Left lobe of liver (tissue), 2 donors: Measurements from ENCODE around the gene ARHGAP6. TPM values are rescaled to one million over a fixed set of nuclear protein-coding genes. Genes with fewer than 3 reads are reported as not detected.

Experiments used
- ATAC-seq: fragments of 200-7000 bp; cut with Tn5 transposase; one replicate; pipeline ENCODE4 v1.9.1; 2020; ENCODE audit warnings: mild to moderate bottlenecking, moderate library complexity
- DNase-seq: peaks from one replicate; pipeline ENCODE4 v3.0.0-alpha.2; 2020; ENCODE audit warnings: low spot score
- total RNA-seq: library from RNA; stranded (reverse); gene quantifications from one replicate; pipeline ENCODE4 v1.2.1, GENCODE V29; 2021
- donor health status: DM: no; HTN: no; CAD: no; lungs with moderate emphysema.
- donor health status: DM: no; HTN: yes; CAD: no.

Gene ARHGAP6
- total RNA-seq, 1 donor from 2014 or later, result 0.65 TPM

DNA sequence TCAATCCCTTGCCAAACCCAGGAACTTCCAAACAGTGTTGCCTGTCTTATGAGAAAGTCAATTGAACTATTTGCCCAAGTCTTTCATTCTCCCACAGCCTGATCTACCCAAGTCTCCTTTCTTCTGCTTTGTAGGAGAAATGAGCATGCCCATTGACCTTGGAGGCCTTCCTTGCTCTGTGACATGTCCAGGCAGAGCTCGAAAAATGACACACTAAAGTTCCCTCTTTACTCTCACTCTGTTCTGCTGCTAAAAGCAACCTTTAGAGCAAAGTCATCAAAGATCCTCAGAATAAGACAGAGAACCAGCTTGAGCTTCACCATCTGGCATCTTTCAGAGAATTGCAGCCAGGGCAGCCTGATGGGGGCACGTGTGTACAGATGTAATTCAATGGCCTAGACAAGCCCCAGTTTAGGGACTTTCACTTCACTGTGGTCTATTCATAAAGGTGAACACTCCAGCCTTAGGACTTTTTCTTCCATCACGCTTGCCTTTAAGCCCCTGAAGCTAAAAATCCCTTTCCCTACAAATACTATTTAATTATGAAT is 236.1 kb downstream of the ARHGAP6 start:
- DNase-seq (no peak), ATAC-seq (no peak)

DNA sequence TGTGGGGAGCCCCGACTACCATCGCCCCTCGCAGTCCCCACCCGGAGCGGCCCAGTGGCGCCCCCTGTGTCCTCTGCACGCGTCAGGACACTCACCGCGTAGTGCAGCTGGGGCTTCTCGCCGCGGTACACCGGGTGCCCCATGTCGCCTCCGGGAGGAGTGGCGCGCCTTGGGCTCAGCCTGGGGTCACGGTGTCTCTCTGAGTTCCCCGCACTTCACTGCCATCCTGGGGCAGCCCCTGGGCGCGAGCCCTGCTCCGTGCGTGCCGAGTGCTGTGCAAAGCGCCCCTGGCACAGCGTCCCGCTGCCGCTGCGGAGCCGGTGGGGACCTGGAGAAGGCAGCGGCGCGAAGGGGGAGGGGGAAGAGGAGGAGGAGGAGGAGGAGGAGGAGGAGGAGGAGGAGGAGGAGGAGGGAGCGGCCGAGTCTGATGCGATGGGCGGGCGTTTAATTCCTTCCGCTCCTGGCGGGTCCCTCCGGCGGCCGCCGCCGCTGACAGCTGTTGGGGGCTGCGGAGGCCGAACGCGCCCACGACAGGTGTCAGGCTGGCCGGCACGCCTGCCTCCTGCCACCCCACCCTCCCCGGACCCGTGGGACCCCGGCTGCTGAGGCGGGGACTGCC is 238.2 kb downstream of the ARHGAP6 start:
- DNase-seq (no peak), ATAC-seq (no peak)

GRCh38 chrX:11426712-11427452 is 238.8 kb downstream of the ARHGAP6 start:
- ATAC-seq (no peak), DNase-seq (no peak)

- DNase-seq (no peak), ATAC-seq (no peak)
Observed at GRCh38 chrX:11424903-11425674, 240.6 kb downstream of the ARHGAP6 start.

DNA sequence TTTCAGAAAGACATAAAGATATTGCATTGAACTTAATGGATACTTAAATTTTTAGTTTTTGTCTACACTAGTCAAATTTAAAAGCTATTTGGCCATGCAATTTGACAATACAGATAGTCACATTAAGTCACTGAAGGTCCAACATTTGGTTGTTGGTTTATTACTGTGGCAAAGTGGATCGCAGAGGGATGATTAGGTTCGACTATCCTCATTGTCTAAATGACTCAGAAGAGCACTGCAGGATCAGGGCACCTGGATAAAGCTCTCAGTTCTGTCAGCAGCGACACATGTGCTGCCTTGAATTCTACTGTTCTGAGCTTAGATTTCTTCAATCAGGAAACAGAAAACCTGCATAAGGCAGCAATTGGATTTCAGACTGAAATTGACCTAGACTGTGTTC is 241.8 kb downstream of the ARHGAP6 start:
- DNase-seq (no peak), ATAC-seq (no peak)

DNA sequence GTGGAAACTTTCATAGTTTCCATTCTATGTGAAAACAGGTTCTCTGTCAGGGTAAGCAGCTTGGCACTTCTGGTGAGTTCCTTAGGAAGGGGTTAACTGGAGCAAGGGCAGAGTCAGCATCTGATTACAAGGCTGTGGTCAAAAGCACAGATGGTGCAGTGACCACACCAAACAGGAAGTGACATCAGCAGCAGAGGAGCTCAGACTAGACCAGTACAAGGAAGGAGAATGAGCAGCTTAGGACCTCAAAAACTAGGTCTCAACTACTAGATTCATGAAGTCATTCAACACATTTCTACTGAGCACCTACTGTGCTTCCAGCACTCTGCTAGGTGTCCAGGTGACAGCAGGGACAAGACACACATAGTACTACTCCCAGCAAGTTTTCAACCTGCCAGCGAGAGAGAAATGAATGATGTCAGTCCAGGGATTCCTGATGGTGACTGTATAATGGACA is 242.3 kb downstream of the ARHGAP6 start:
- DNase-seq (no peak), ATAC-seq (no peak)

DNA sequence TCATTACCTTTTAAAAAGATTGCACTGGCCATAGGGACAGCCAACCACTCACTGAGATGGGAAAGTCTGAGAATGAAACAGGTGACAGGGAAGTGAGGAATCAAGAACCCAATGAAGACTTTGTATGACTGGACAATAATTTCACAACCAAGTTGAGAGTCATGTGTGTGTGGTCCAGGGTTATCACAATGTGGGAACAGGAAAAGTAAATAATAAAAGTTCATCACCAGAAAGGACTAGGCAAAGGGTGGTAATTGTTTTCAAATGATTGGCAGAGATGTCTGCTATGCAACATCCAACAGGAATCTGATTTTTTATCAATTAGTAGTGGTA is 243.2 kb downstream of the ARHGAP6 start:
- ATAC-seq (no peak), DNase-seq (no peak)

DNA sequence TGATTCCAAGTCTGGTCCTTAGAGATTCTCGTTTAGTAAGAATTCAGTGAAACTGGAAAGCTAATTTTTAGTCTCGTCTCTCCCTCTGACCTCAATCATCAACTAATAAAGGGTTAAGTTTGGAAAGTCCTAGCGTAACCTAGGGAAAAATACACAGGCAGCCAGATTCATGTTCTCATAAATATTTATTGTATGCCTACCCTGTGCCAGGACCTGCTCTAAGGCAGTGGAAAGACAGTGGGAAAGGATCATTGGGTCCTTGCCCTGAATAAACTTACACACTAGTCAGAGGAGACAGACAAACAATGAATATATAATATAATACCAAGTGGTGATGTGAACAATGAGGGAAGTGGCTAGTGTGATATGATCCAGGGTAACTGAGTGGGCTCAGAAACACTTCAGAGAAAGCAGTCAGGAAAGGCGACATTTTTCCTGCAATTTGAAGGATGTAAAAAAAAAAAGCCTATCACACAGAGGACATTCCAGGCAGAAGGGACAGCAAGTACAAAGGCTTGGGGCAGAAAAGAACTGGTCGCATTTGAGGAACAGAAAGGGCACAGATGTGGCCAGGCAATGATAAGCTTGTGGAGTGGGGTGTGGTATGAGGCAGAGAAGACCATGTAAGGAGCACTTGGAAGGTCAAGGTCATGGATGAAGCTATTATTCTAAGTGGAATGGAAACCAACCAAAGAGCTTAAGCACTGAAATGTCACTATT is 243.8 kb downstream of the ARHGAP6 start:
- DNase-seq (no peak), ATAC-seq (no peak)

- DNase-seq (no peak), ATAC-seq (no peak)
Observed at GRCh38 chrX:11420851-11421250, 244.9 kb downstream of the ARHGAP6 start.

- DNase-seq, result no peak
- no peak for ATAC-seq
Observed at GRCh38 chrX:11419102-11419501, 246.6 kb downstream of the ARHGAP6 start.

DNA sequence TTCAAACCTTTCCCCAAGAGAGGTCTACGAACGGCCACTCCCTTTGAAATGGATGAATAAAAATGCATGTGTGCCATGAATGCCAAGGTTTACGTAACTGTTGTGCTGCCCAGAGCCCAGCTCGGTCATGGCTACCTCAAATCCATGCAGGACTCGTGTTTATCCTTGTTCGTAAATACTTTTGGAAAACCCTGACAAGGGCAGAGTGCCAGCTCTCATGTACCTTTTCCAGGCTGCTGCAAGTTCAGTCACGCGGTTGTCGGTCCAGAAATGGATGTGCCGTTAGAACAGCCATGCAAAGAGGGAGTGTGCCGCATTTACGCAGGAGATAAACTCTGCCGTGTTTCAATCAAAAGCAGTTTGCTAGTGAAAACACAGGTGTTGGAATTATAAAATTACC is 249.1 kb downstream of the ARHGAP6 start:
- DNase-seq (no peak), ATAC-seq (no peak)

- no peak for ATAC-seq
Observed at GRCh38 chrX:11414091-11414490, 251.6 kb downstream of the ARHGAP6 start.

DNA sequence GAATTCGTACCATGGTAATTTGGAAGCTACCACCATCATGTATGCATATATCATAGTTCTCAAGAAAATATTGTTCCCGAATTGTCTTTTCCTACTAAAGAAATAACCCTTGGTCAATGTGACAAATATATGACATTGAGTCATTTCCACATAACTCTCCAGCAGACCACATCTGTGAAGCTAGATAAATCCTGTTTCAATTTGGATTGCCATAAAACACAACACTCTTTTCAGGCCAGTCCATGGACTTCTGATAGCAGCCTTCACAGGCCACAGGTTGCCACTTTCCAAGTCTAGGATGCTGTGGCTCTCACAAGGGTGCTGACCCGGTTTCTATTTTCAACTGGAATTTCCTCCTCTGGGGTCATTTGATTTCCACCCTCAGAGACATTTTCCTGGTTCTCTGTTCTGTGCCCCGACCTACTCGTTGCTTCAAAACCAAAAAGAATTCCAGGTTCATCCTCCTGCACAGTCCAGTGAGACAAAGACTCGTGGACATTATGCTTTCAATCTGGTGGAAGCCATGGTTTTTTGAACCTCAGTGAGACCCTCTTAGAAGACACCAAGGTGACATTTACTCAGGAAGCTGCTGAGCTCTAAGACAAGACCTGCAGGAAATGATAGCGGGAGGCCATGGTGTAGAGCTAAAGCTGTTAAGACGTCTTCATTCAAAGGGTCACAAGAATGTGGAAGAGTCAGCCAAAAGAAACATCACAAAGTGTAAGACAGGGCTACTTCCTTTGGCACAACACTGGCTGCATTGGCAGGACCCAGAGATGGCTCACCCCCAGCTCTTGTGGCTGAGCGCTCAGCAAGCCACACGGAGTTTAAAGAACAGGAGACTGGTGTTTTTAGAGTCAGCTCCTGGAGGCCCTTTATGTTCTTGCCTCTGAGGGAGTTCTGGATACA is 252.8 kb downstream of the ARHGAP6 start:
- ATAC-seq, result no peak

More at GRCh38 chrX:11414091-11414490, 251.6 kb downstream of the ARHGAP6 start:
- DNase-seq, result no peak

GRCh38 chrX:11409957-11410356 is 255.8 kb downstream of the ARHGAP6 start:
- ATAC-seq, result no peak
- no peak for DNase-seq

More for the DNA sequence above, 252.8 kb downstream of the ARHGAP6 start:
- no peak for DNase-seq

DNA sequence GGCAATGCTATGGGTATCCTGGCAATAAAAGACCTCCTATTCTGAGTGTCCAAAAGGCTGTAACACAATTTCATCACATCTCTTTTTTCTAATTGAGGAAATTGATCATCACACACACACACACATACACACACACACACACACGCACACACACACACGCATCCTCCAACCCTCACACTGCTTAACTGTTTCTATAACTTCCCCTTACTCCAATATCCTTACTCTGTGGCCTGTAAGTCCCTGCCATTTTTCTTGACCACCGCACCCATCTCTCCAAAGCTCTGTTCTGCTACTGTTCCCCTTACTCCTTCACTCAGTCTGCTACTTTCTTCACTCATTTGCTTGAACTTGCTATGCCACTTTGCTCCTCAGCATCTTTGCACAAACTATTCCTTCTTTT is 256.9 kb downstream of the ARHGAP6 start:
- DNase-seq (no peak), ATAC-seq (no peak)

GRCh38 chrX:11408109-11408405 is 257.7 kb downstream of the ARHGAP6 start:
- no peak for DNase-seq
- ATAC-seq, result no peak

DNA sequence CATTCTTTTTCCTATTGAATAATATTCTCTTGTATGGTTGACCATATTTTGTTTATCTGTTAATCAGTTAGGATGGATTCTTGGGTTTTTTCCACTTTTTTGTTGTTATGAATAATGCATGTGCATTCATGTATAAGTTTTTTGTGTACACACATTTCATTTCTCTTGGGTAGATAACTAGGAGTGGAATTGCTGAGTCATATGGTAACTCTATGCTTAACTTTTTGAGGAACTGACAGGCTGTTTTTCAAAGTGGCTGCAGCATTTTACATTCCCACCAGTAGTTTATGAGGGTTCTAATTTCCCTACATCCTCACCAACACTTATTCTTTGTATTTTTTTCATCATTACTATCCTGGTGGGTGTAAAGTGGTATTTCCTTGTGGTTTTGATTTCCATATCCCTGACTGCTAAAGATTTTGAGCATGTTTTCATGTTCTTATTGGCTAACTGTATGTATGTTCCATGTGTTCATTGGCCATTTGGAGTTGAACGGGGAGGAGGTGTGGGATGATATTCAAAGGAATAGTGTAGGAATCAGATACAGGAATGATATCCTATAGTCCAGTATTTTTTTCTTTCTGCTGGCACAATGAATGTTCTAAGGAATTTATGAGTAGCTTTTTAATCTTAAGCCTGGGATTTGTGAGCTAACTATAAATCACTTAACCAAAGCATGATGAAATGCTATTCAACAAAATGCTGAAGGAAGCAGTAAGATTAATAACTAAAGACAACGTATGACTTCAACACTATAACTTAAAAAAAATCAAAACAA is 258.2 kb downstream of the ARHGAP6 start:
- no peak for DNase-seq
- ATAC-seq, result no peak

DNA sequence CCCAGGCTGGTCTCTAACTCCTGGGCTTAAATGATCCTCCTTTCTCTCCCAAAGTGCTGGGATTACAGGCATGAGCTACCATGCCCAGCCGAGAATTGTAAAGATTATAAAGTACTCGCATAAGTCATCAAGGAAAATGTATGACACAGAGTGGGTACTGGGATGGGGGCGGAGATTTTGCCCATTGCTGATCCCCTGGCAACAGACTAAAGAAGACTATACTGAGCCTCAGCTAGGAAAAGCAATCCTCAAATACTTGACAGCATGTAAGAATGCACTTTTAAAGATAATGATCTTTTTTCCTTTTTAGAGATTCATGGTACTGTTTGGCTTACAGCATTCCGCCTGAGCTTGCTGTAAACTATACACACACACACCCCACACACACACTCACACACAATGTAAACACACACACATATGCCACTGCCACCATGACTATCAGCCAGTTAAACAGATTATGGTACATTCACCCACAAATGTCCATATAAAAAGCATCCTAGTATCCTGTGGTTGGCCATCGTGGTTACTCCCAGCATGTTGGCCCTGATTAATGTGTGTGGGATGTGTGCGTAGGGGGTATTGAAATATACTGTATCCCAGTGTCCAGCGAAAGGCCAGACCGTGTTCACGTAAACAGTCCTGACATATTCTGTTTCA is 259.5 kb downstream of the ARHGAP6 start:
- ATAC-seq (no peak), DNase-seq (no peak)

GRCh38 chrX:11403631-11404030 is 262.1 kb downstream of the ARHGAP6 start:
- ATAC-seq (no peak), DNase-seq (no peak)
